ENCODE data around the gene EGFL7. TPM values are rescaled to one million over a fixed set of nuclear protein-coding genes. Genes with fewer than 3 reads are reported as not detected.

The EGFL7 gene
- total RNA-seq, 6 experiments from 2014 or later: 26.7 to 54.2 (median 45.8) TPM

DNA sequence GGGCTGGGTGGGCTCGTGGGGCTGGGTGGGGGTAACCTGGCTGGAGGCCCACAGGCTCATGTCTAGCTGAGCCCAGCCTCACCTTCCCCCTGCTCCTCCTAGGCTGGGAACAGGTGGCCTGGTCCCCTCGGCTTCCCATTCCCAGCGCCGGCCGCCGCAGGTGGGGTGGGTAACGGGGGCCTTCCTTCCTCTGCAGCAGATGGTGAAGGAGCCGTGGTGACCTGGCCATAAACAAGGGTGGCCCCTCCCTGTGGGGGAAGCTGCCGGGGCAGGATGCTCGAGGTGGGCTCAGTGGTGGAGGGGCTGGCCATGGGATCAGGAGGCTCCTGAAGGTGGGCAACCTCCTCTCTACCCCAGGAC is 41.0 kb upstream of the EGFL7 start:
- no peak overlapping the region for H3K27ac ChIP-seq
- no peaks in the 10 kb centered on the region for H3K9me3 ChIP-seq
- ATAC-seq: no peak
- no peak for TF ChIP-seq POLR2A (IDR thresholded peaks at IDR 0.05)
- TF ChIP-seq, protein P1, sequence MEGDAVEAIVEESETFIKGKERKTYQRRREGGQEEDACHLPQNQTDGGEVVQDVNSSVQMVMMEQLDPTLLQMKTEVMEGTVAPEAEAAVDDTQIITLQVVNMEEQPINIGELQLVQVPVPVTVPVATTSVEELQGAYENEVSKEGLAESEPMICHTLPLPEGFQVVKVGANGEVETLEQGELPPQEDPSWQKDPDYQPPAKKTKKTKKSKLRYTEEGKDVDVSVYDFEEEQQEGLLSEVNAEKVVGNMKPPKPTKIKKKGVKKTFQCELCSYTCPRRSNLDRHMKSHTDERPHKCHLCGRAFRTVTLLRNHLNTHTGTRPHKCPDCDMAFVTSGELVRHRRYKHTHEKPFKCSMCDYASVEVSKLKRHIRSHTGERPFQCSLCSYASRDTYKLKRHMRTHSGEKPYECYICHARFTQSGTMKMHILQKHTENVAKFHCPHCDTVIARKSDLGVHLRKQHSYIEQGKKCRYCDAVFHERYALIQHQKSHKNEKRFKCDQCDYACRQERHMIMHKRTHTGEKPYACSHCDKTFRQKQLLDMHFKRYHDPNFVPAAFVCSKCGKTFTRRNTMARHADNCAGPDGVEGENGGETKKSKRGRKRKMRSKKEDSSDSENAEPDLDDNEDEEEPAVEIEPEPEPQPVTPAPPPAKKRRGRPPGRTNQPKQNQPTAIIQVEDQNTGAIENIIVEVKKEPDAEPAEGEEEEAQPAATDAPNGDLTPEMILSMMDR (IDR thresholded peaks at IDR 0.05): no peak
- no CpG with 5 or more reads among the region's 10 CpGs for WGBS (ENCODE audit: insufficient coverage, low coverage, low lambda C conversion rate, missing lambda C conversion rate)
- no peaks in the 10 kb centered on the region for H3K27me3 ChIP-seq
- no peak overlapping the region for H3K4me3 ChIP-seq
- peaks cover 5 to 62% (median 33%) of the 10 kb centered on the region in 4 donors for H3K4me1 ChIP-seq
- H3K36me3 ChIP-seq: no peaks in the 10 kb centered on the region
- intact Hi-C loops (cut with DNase I): loop anchor here (5.0 to 10.0 kb wide), 2 partner anchors 69 to 77 kb away; partner anchors contain the start of gene NOTCH1 (in 1 of the 2)
- peak in 1 of 3 donors; percentile 21 for DNase-seq

DNA sequence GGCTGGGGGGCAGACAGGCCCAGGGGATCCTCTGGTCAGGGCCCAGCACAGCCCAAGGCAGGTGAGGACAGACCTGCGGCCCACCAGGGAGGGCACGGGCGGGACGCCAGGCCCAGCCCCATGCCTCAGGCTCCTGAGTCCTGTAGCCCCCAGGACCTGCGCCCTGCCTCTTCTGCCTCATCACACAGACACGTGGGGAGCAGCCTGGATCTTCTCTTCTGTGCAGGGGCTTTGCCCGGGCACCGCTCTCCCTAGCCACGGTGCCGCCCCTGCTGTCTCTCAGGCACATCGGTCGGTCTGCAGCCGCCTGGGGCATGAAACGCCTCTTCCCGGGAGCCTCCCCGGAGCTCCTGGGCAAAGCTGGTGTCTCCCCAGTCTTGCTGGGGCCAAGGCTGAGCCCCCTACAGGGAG is 40.2 kb upstream of the EGFL7 start:
- ATAC-seq (no peak), DNase-seq (peak in 1 of 3 donors; percentile 19)
- H3K27ac ChIP-seq: no peak overlapping the region
- intact Hi-C loops (cut with DNase I): loop anchor here (5.0 to 10.0 kb wide), 2 partner anchors 70 to 78 kb away; partner anchors contain the start of gene NOTCH1 (in 1 of the 2)
- no peak overlapping the region for H3K4me3 ChIP-seq
- TF ChIP-seq, protein P1 (IDR thresholded peaks at IDR 0.05): no peak
- no peak for TF ChIP-seq POLR2A (IDR thresholded peaks at IDR 0.05)
- H3K36me3 ChIP-seq: no peaks in the 10 kb centered on the region
- H3K27me3 ChIP-seq: no peaks in the 10 kb centered on the region
- no CpG with 5 or more reads among the region's 16 CpGs for WGBS (ENCODE audit: insufficient coverage, low coverage, low lambda C conversion rate, missing lambda C conversion rate)
- H3K9me3 ChIP-seq: no peaks in the 10 kb centered on the region
- H3K4me1 ChIP-seq: peaks cover 5 to 70% (median 37%) of the 10 kb centered on the region in 4 donors

DNA sequence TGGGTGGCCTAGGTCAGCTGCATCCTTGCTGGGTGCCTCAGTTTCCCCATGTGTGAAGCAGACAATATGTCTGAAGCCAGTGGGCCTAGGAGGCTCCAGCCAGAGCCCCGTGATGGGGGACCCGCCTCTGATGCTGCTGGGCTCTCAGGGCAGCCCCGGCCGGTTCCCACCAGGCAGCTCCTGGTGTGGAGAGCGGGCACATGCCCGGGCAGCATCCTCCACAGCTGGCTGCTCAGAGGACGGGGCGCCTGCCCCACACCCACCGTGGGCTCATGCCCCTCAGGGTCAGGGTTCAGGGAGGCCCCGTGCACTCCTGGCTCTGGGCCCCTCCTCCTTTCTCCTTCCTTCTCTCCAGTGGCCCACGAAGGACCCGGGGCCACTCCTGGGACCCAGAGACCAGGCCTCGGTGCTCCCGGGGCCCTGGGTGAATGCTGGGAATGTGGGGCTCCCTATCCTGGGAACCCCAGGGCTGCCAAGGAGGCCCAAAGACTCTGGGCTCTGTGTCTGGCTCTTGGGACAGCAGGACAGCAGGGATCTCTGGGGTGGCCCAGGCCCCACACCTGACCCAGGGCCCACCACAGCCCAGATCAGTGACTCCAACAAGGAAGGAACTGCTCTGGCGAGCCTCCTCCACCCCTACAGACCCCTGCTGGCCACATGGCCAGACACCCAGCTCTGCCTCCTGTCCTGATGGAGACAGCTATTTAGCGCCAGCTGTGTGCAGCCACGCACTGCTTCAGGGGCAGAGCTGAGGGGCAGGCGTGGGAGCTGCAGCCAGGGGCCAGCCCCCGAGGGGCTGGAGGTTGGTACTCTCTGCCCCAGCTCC is 39.5 kb upstream of the EGFL7 start:
- Histone ChIP-seq H3K27me3 (no peaks in the 10 kb centered on the region), H3K9me3 (no peaks in the 10 kb centered on the region), H3K36me3 (no peaks in the 10 kb centered on the region), H3K27ac (no peak overlapping the region), H3K4me3 (no peak overlapping the region), H3K4me1 (peaks cover 5 to 69% (median 36%) of the 10 kb centered on the region in 4 donors)
- WGBS (ENCODE audit: insufficient coverage, low coverage, low lambda C conversion rate, missing lambda C conversion rate): no CpG with 5 or more reads among the region's 19 CpGs
- DNase-seq (peak in 2 of 3 donors; percentile 19 to 46), ATAC-seq (no peak)
- no peak for TF ChIP-seq POLR2A (IDR thresholded peaks at IDR 0.05)
- TF ChIP-seq, protein P1 (IDR thresholded peaks at IDR 0.05): no peak
- intact Hi-C loops (cut with DNase I): loop anchor here (5.0 to 10.0 kb wide), 2 partner anchors 71 to 78 kb away; partner anchors contain the start of gene NOTCH1 (in 1 of the 2)

DNA sequence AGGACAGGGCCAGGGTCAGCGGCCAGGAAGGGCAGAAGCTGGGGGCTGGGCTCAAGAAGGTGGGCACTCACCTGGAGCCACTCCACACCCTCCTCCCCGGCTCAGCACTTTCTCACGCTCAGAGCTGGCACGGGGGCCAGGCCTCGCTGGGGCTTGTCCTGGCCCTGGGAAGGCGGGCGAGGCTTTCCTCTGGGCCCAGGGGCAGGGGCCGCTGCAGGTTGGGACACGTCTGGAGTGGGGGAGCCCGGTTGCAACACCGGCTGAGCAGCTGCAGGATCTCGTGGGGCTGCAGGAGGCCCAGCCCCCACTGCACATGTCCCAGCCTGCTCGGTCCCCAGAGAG is 38.9 kb upstream of the EGFL7 start:
- H3K4me3 ChIP-seq: no peak overlapping the region
- TF ChIP-seq, protein P1 (IDR thresholded peaks at IDR 0.05): no peak
- no peak for TF ChIP-seq POLR2A (IDR thresholded peaks at IDR 0.05)
- H3K27ac ChIP-seq: no peak overlapping the region
- DNase-seq (peak; percentile 17 to 54 (median 52)), ATAC-seq (no peak)
- no peaks in the 10 kb centered on the region for H3K27me3 ChIP-seq
- H3K4me1 ChIP-seq: peaks cover 5 to 64% (median 33%) of the 10 kb centered on the region in 4 donors
- no peaks in the 10 kb centered on the region for H3K9me3 ChIP-seq
- intact Hi-C loops (cut with DNase I): loop anchor here (5.0 to 10.0 kb wide), 2 partner anchors 72 to 79 kb away; partner anchors contain the start of gene NOTCH1 (in 1 of the 2)
- no peaks in the 10 kb centered on the region for H3K36me3 ChIP-seq
- no CpG with 5 or more reads among the region's 13 CpGs for WGBS (ENCODE audit: insufficient coverage, low coverage, low lambda C conversion rate, missing lambda C conversion rate)

Measured in right lobe of liver (tissue), 6 donors.